ENCODE data around the gene SERPINA12.

GRCh38 chr14:94509356-94509755 lies at the start of gene SERPINA12:
- TF ChIP-seq CTCF (IDR thresholded peaks at IDR 0.05) (no peak), POLR2A (IDR thresholded peaks at IDR 0.05) (no peak), EP300 (IDR thresholded peaks at IDR 0.05) (no peak)

Data from ovary (tissue), 3 donors.